ENCODE results near the gene DDI1.

DDI1 gene

DNA sequence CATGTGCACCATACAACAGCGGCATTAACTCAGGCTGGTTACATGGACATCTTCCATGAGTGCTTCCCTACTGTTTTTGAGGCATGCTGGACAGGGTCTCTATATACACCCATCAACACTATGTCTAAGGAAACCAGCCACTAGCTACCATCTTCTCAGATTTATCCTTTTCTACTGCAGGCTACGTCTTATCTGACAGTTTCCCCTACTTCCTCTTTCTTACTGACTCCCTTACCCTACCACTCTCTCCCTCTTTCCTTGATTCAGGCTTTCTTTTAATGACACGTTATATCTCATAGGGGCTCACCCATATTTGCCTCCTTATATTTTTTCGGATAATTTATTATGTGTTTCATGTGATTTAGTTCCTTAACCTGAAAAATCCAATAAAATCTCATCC is 41.8 kb downstream of the DDI1 start:
- no peak for DNase-seq (ENCODE audit: low spot score)

DNA sequence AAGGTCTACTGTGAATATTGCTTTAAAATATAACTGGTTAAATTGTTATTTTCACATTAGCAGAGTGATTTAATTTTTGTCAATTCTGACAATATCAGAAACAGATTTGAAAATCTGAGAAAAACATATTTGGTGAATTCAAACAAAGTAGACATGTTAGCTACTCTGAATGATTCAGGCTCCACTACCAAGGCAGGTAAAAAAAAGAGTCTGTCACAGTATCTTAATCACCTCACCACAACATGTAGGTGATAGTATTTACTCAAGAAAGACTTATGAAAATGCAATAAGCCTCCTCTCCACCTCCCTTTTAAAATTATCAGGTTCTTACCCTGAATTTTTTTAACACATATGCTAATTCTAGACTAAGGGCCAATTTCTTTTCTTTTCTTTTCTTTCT is 42.6 kb downstream of the DDI1 start:
- DNase-seq (ENCODE audit: low spot score), result no peak

GRCh38 chr11:104086621-104087020 is 50.2 kb downstream of the DDI1 start:
- no peak for DNase-seq (ENCODE audit: low spot score)
